Rectal smooth muscle tissue (tissue), 1 donor: ENCODE data around the gene DNPH1.

Source experiments
- H3K27ac ChIP-seq: one replicate; pipeline ENCODE4 v1.7.0; 2013; ENCODE audit warnings: low read depth, low read length, inconsistent platforms
- H3K27me3 ChIP-seq: one replicate; pipeline ENCODE4 v1.7.0; 2013; ENCODE audit warnings: low read length; ENCODE audit not compliant: control insufficient read depth, insufficient read depth
- H3K36me3 ChIP-seq: one replicate; pipeline ENCODE4 v1.7.0; 2013; ENCODE audit warnings: low read length; ENCODE audit not compliant: control insufficient read depth, insufficient read depth
- H3K4me1 ChIP-seq: one replicate; pipeline ENCODE4 v1.7.0; 2013; ENCODE audit warnings: low read length; ENCODE audit not compliant: control insufficient read depth, insufficient read depth
- H3K4me3 ChIP-seq: one replicate; pipeline ENCODE4 v1.7.0; 2013; ENCODE audit warnings: low read length
- H3K9ac ChIP-seq: one replicate; pipeline ENCODE4 v1.7.0; 2013; ENCODE audit warnings: low read length

DNPH1 gene

DNA sequence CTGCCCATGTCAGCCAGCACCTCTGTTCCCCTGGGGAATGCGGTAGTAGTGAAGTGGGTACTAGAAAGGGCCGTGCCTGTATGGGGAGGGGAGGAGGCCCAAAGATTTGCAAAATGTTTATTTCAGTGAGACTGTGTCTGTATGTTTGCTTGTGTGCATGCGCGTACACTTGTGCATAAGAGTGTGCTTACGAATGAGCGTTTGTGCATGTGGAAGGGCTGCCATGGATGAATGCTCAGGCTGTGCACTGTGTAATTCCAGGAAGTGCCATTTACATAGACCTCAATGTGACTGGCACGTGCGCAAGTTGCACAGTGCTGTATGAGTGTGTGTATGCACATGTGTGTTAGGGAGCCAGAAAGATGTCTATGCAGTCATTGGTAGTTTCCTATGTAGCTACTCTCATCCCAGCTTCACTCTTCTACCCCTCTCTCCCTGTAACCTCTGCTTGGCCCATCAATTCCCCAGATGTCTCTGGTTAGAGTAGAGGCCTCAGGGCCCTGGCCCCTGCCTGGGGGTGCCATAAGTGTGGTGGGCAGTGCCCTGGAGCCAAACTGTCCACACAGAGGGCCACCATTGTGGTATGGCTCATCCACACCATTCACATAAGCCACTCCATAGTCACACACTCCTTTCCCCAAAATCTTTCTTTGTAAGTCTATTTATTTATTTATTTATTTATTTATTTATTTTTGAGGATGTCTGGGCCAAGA lies 42.0 kb upstream of the DNPH1 start:
- Histone ChIP-seq H3K9ac (no peak overlapping the region), H3K27ac (no peak overlapping the region), H3K27me3 (no peaks in the 10 kb centered on the region), H3K4me1 (peaks cover 14% of the 10 kb centered on the region), H3K36me3 (no peaks in the 10 kb centered on the region), H3K4me3 (no peak overlapping the region)

DNA sequence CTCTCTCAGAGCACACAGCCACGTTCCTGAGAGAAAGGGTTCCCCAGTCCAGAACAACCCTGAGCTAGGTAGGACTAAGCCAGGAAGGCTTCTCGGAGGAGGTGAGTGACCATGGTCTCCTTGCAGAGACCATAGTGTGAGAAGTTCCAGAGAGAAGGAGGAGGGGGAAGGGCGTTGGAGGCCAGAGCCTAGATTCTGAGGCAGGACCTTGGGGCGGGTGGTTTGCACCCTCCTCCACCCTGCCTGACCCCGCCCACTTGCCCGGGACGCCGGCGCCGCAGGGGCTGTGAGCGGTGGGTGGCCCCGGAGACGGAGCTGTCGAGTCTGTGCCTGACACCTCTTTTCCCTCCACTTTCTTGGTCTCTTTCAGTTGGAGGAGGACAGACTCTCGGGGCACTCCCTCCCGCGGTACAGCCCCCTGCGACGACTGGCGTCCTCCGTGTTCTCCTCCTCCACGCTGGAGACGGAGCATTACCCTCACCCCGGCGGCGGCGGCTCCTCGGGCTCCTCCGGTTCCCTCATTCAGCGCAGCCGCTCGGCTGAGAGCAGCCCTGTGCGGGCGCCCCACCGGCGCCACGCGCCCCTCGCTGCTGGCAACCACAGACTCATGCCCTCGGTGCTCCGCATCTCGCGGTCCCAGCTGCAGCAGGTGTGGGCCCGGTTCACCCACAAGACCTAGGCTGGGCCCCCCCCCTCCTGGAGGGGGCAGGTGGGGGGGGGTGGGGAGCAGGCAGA lies 40.2 kb upstream of the DNPH1 start:
- H3K27me3 ChIP-seq: no peaks in the 10 kb centered on the region
- H3K9ac ChIP-seq: no peak overlapping the region
- no peaks in the 10 kb centered on the region for H3K36me3 ChIP-seq
- peak overlapping the region; percentile 74 for H3K27ac ChIP-seq
- H3K4me3 ChIP-seq: peak overlapping the region; percentile 64
- peaks cover 14% of the 10 kb centered on the region for H3K4me1 ChIP-seq

DNA sequence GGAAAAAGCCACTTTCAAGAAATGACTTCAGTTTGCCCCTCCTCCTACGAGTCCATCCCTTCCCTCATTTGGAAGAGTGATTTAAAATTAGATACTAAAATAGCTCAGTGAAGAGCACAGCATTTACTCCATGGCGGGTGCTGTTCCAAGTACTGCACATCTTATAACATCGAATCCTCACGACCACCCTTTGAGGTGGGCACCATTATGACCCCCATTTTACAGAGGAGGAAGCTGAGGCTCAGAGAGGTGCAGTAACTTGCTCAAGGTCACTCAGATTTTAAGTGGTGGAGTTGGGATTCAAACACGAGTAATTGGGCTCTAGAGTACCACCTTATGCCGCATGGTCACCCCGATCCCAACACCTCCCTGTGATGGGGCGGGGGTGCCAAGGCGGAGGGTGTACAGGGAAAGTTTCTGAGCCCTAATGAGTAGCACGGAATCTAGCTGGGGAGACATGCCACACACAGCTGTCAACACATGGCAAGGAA lies 39.5 kb upstream of the DNPH1 start:
- H3K9ac ChIP-seq: no peak overlapping the region
- no peaks in the 10 kb centered on the region for H3K36me3 ChIP-seq
- peaks cover 14% of the 10 kb centered on the region for H3K4me1 ChIP-seq
- H3K27ac ChIP-seq: peak overlapping the region; percentile 74
- no peaks in the 10 kb centered on the region for H3K27me3 ChIP-seq
- H3K4me3 ChIP-seq: peak overlapping the region; percentile 64

DNA sequence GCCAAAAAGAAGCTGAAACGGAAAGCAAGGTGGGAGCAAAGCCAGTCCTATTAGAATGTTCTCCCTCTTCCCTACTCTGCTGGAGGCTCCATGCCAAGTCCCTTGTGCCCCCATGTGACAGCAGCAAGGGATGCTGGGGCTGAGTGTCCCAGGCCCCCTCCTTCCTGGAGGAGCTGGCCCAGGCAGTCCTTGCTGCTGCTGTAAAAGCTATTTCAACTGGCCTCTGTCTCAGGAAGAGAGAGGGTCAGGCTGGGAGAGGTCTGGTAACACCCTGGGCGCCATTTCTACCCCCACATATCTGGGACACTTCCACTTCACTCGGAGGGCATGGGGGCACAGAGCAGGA lies 39.0 kb upstream of the DNPH1 start:
- Histone ChIP-seq H3K9ac (no peak overlapping the region), H3K27me3 (no peaks in the 10 kb centered on the region), H3K36me3 (no peaks in the 10 kb centered on the region), H3K27ac (peak overlapping the region; percentile 74), H3K4me3 (no peak overlapping the region), H3K4me1 (peaks cover 14% of the 10 kb centered on the region)

DNA sequence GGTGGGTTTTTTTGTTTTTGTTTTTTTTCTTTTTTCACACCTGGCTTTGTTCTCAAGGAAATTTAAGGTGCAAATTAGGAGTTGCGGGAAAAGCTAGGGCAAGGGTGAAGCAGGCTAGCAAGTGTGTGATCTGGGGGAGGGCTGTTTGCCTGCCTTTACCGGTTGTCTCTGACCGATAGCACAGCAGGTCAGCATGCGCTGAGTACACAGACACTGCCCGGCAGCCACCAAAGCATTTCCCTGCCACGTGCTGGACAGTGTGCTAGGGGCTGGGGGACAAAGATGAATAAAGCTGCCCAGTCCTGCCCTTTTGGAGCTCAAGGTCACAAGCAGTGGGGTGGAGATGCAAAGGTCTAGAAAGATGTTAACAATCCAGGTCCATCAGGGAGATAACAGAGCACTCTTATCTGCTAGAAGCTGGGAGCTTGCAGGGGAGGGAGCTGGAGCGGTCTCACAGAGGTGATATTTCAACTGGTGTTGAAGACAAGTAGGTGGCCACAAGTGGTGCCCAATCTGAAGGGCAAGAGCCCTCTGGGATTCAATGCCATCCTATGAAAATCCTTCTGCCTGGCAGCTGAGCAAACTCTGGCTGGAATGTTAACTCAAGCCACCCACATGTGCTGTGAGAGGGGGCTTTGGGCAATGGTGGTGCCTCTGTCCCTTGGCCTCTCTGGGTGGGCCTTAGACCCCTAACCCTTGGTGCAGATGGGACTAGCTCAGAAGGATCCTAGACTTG lies 38.5 kb upstream of the DNPH1 start:
- H3K9ac ChIP-seq: no peak overlapping the region
- H3K27ac ChIP-seq: peak overlapping the region; percentile 74
- H3K4me3 ChIP-seq: no peak overlapping the region
- H3K36me3 ChIP-seq: no peaks in the 10 kb centered on the region
- H3K4me1 ChIP-seq: peaks cover 14% of the 10 kb centered on the region
- H3K27me3 ChIP-seq: no peaks in the 10 kb centered on the region

DNA sequence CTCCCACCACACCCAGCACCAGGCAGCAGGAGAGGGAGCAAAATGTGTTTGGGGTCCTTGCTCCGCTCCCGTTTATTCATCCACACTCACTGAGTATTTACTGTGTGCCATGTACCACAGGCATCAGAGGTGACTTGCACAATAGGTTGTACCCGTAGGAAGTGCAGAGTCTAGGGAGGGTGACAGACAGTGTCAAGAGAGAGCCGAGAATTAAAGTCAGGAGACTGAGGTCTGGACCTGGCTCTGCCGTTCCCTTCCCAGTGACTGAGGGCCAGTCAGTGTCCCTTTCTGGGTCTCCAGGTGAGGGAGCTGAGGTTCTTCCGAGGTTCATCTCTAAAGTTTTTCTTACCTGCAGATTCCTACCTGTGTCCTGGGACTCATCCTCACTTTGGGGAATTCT lies 36.3 kb upstream of the DNPH1 start:
- Histone ChIP-seq H3K27ac (no peak overlapping the region), H3K36me3 (no peaks in the 10 kb centered on the region), H3K27me3 (no peaks in the 10 kb centered on the region), H3K4me3 (no peak overlapping the region), H3K4me1 (peaks cover 14% of the 10 kb centered on the region), H3K9ac (no peak overlapping the region)

DNA sequence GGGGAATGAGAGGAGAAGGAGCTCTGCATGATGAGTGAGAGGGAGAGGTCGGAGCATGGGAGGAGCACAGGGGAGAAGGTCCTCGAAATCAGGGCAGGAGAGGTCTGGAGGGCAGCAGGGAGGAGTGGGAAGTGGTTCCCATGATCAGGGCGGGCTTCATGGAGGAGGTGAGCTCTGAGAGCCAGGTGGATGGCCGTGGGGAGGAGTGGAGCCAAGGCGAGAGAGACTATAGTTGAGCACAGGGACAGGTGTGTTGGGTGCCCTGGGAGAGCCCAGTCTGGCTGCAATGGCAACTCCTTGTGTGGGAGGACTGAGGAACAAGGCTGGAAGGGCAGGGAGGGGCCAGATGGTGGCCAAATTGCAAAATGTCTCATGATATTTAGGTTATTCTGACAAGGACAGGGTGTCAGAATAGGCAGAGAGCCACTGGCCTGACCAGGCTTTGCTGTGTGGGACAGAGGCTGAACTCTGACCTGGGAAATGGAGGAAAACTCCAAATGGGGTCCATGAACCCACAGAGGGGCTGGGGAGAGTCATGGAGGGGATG lies 35.4 kb upstream of the DNPH1 start:
- Histone ChIP-seq H3K36me3 (no peaks in the 10 kb centered on the region), H3K9ac (no peak overlapping the region), H3K27ac (no peak overlapping the region), H3K4me1 (peaks cover 14% of the 10 kb centered on the region), H3K4me3 (no peak overlapping the region), H3K27me3 (no peaks in the 10 kb centered on the region)

DNA sequence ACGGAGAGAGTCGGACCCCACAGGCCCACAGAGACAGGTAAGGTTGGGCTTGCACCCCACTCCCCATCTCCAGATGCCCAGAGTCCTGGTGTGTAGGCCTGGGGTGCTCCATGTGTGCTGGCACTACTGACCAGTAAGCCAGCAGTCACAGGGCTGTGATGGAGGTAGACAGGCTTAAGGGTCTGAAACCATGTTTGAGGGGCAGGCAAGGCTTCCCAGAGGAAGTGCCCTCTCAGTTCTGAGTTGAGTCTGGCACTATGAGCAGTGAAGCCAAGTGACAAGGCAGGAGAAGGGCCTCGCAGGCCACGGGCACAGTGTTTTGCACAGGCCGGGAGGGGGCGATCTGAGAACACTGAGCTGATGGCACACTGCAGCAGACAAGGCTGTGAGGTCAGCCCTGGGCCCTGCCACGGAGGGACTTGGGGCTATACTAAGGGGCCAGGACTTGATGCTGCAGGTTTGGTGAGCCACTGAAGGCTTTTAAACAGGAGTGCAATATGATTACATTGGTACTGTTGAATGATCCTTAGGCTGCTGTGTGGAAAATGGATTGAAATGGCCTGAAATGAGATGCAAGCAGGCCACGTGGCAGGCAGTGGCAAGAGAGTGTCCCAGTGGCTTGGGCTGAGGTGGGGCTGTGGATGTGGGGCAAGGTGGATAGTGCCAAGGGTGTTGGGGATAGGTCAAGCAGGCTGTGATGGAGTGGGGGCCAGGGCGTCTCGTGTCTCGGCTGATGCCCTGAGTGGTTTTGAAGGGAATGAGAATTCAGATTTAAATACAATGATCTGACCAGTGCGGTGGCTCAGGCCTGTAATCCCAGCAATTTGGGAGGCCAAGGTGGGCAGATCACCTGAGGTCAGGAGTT lies 34.3 kb upstream of the DNPH1 start:
- H3K36me3 ChIP-seq: no peaks in the 10 kb centered on the region
- no peaks in the 10 kb centered on the region for H3K27me3 ChIP-seq
- H3K27ac ChIP-seq: no peak overlapping the region
- no peak overlapping the region for H3K4me3 ChIP-seq
- no peak overlapping the region for H3K9ac ChIP-seq
- H3K4me1 ChIP-seq: peaks cover 4% of the 10 kb centered on the region

DNA sequence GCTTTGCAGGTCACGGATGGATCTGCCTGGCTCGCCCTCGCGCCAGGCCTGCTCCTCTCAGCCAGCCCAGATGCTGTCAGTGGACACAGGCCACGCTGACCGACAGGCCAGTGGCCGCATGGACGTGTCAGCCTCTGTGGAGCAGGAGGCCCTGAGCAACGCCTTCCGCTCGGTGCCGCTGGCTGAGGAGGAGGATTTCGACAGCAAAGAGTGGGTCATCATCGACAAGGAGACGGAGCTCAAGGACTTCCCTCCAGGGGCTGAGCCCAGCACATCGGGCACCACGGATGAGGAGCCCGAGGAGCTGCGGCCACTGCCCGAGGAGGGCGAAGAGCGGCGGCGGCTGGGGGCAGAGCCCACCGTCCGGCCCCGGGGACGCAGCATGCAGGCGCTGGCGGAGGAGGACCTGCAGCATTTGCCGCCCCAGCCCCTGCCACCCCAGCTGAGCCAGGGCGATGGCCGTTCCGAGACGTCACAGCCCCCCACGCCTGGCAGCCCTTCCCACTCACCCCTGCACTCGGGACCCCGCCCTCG lies 33.6 kb upstream of the DNPH1 start:
- Histone ChIP-seq H3K4me3 (no peak overlapping the region), H3K9ac (no peak overlapping the region), H3K36me3 (no peaks in the 10 kb centered on the region), H3K27ac (no peak overlapping the region), H3K4me1 (no peaks in the 10 kb centered on the region), H3K27me3 (no peaks in the 10 kb centered on the region)

DNA sequence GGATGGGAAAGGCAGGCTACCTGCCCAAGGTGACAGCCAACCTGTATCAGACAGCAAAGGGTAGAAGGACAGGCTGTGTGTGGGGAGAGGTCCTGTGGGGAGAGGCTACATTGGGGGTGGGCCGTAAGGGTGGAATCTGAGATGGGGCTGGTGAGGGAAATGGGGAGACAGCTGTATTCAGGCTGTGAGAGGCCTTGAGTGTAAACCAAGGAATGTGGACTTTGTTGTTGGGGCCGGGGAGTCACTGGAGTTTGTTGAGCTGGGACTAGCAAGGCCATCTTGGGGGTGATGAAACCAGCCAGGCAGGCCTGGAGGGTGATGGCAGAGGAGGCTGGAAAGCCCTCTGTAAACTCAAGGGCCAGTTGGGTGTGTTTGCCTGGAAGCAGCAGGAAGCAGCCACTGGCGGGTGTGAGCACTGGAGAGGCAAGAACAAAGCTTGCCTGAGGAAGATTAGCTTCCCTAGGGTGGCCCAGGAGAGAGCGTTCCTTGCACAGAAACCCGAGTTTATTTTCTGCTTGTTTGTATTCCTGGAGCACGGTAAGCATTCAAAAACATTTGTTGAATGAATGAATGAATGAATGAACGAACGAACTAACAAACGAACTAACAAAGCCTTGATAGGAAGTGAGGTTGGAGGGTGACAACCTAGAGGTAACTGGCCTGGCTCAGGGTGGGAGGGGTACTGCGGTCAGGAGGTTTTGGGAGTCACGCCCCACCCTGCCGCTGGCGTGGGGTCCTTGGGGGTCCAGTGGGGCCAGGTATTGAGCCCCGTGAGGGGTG lies 32.9 kb upstream of the DNPH1 start:
- Histone ChIP-seq H3K27me3 (no peaks in the 10 kb centered on the region), H3K9ac (no peak overlapping the region), H3K27ac (no peak overlapping the region), H3K36me3 (no peaks in the 10 kb centered on the region), H3K4me3 (no peak overlapping the region), H3K4me1 (no peaks in the 10 kb centered on the region)

DNA sequence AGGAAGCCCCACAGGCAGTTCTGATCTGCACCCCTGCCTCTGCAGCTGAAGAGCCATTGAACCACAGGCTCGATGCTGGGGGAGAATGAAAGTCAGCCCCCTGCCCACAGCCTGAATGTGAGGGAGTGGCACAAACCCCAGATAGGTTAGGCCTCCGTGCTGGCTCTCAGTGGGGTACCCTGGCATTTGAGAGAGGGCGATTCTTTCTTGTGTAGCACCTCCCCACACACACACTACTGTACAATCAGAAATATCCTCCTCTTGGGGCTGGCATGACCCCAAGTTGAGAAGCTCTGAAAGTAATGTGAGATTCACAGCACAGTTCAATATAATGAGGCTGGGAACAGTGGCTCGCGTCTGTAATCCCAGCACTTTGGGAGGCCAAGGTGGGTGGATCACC lies 31.9 kb upstream of the DNPH1 start:
- Histone ChIP-seq H3K4me3 (no peak overlapping the region), H3K27me3 (no peaks in the 10 kb centered on the region), H3K9ac (no peak overlapping the region), H3K4me1 (no peaks in the 10 kb centered on the region), H3K27ac (no peak overlapping the region), H3K36me3 (no peaks in the 10 kb centered on the region)
